ENCODE measurements around the gene CHP2. TPM values are rescaled to one million over a fixed set of nuclear protein-coding genes. Genes with fewer than 3 reads are reported as not detected.

The CHP2 gene
- total RNA-seq: not detected in 3 replicates

DNA sequence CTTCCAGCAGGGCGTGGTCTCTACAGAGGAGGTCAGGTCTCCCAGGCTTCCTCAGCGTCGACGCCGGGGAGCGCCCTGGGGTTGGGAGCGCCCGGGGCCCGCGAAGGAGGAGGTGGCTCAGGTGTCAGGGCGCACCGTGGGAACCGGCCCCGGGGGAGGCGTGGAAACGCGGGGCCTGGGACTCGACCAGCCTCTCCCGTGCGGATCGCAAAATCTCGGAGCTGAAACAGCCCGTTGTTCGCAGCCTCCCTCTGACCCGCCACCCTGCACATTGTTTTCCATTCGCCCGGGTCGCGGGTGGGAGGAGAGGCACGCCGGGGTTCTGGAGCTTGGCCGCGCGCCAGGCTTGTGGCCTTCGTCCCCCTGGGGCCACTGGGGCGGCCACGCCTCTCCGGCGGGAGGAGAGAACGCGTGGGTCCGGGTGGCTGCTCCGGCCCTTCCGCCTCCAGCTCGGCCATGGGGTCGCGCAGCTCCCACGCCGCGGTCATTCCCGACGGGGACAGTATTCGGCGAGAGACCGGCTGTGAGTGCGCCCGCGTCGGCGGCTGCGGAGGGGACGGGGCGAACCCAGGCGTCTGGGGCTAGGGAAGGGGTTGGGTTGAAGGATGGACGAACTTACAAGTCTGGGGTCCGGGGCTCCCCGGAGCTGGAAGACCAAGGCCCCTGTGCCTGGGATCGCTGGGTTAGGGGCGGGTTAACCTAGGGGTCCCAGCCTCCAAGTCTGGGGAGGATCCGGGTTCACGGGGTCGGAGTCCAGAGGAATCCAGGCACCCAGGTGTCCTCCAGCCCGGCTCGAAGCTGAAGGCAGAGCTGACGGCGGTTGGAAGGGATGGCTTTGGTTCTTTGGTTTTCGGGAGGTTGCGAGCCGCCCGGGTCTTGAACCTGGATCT lies at the start of gene CHP2:
Gene CHP2, plus strand, starts transcription at position 433 of the 890 bp plus-strand sequence. Its CDS starts 24 bp downstream, at position 457.
- TF ChIP-seq, protein P1, sequence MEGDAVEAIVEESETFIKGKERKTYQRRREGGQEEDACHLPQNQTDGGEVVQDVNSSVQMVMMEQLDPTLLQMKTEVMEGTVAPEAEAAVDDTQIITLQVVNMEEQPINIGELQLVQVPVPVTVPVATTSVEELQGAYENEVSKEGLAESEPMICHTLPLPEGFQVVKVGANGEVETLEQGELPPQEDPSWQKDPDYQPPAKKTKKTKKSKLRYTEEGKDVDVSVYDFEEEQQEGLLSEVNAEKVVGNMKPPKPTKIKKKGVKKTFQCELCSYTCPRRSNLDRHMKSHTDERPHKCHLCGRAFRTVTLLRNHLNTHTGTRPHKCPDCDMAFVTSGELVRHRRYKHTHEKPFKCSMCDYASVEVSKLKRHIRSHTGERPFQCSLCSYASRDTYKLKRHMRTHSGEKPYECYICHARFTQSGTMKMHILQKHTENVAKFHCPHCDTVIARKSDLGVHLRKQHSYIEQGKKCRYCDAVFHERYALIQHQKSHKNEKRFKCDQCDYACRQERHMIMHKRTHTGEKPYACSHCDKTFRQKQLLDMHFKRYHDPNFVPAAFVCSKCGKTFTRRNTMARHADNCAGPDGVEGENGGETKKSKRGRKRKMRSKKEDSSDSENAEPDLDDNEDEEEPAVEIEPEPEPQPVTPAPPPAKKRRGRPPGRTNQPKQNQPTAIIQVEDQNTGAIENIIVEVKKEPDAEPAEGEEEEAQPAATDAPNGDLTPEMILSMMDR (IDR thresholded peaks at IDR 0.05; ENCODE audit: unreplicated experiment): no peak
- Mint-ChIP-seq H3K27me3 (ENCODE audit: low read depth) (peaks cover 68% of the 10 kb centered on the region), H3K4me1 (no peaks in the 10 kb centered on the region), H3K27ac (no peak within 1 kb of the TSS), H3K36me3 (no peaks in the 10 kb centered on the region), H3K4me3 (no peak within 1 kb of the TSS), H3K9me3 (peaks cover 12% of the 10 kb centered on the region)
- peak in 1 of 2 experiments; percentile 40 for DNase-seq (ENCODE audit: low spot score in 2 of 2, unreplicated experiment in 2 of 2)

DNA sequence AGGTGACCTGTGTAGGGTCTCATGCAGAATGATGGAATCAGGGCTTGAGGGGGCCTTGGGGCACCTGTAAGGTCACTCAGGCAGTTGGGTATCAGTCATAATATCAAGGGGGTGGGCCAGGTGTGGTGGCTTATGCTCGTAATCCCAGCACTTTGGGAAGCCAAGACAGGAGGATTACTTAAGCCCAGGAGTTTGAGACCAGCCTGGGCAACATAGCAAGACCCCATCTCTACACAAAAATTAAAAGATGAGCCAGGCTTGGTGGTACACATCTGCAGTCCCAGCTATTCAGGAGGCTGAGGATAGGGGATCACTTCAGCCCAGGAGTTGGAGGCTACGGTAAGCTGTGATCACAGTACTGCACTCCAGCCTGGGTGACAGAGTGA lies 49.3 kb upstream of the CHP2 start:
- TF ChIP-seq, protein P1 (IDR thresholded peaks at IDR 0.05; ENCODE audit: unreplicated experiment): no peak
- Mint-ChIP-seq H3K9me3 (peaks cover 23% of the 10 kb centered on the region), H3K36me3 (no peaks in the 10 kb centered on the region), H3K4me3 (no peak overlapping the region), H3K27me3 (ENCODE audit: low read depth) (peaks cover 22% of the 10 kb centered on the region), H3K27ac (no peak overlapping the region), H3K4me1 (no peaks in the 10 kb centered on the region)
- DNase-seq (ENCODE audit: low spot score in 2 of 2, unreplicated experiment in 2 of 2): no peak

DNA sequence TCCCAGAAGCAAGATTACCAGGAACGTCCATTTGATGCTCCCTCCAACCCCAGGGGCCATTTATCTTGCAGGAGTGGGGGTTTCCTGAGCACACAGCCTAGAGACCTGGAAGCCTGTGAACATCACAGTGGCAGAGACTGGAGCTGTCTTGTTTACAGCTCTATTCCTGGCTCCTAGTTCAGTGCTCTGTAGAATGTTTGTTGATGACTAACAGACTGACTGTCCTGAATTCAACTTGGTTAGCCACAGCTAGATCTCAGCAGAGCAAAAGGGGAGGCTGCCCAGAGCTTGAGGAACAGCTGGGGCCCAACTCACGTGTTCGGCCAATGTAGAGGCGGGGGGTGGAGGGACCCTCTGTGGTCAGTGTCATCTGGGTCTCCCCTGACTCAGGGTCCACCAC lies 48.4 kb upstream of the CHP2 start:
- Mint-ChIP-seq H3K36me3 (no peaks in the 10 kb centered on the region), H3K27ac (no peak overlapping the region), H3K4me3 (no peak overlapping the region), H3K9me3 (peaks cover 23% of the 10 kb centered on the region), H3K4me1 (no peaks in the 10 kb centered on the region), H3K27me3 (ENCODE audit: low read depth) (peaks cover 31% of the 10 kb centered on the region)
- no peak for DNase-seq (ENCODE audit: low spot score in 2 of 2, unreplicated experiment in 2 of 2)
- TF ChIP-seq, protein P1 (IDR thresholded peaks at IDR 0.05; ENCODE audit: unreplicated experiment): no peak

DNA sequence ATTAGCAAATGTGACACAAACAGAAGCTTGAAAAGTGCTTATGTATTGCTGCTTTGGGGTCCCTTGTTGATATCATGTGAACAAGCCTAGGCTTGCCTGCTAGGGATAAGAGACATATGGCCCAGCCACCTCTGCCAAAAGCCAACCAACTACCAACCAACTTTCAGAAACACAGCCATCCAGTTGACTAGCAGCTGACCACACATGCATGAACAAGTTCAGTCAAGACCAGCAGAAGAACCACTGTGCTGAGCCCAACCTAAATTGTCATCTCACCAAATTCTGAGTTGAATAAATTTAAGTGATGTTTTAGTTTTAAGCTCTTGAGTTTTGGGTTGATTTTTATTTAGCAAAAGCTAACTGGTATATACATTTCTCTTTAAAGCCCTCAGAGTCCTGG lies 45.3 kb upstream of the CHP2 start:
- H3K27ac Mint-ChIP-seq: no peak overlapping the region
- peaks cover 56% of the 10 kb centered on the region for H3K27me3 Mint-ChIP-seq (ENCODE audit: low read depth)
- H3K9me3 Mint-ChIP-seq: peaks cover 15% of the 10 kb centered on the region
- DNase-seq (ENCODE audit: low spot score in 2 of 2, unreplicated experiment in 2 of 2): no peak
- H3K4me1 Mint-ChIP-seq: no peaks in the 10 kb centered on the region
- TF ChIP-seq, protein P1 (IDR thresholded peaks at IDR 0.05; ENCODE audit: unreplicated experiment): no peak
- no peaks in the 10 kb centered on the region for H3K36me3 Mint-ChIP-seq
- H3K4me3 Mint-ChIP-seq: no peak overlapping the region

DNA sequence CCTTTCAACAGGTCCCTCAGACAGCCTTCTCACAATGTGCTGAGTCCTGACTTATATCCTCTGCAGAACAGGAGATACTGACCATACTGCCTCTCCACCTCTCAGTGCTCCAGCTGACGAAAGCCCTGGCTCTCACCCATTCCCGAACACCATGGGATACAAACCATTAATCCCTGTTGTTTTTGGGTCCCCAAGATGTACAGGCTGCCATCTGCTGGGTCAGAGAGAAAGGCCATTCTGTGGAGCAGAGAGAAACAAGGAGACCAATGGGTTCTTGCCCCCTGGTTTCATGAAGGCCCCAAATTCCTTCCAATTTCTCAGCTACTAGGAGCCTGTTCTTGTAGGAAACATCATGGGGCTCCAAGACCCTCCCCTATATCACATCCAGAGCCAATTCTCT lies 44.8 kb upstream of the CHP2 start:
- H3K36me3 Mint-ChIP-seq: no peaks in the 10 kb centered on the region
- peaks cover 60% of the 10 kb centered on the region for H3K27me3 Mint-ChIP-seq (ENCODE audit: low read depth)
- TF ChIP-seq, protein P1 (IDR thresholded peaks at IDR 0.05; ENCODE audit: unreplicated experiment): no peak
- peaks cover 15% of the 10 kb centered on the region for H3K9me3 Mint-ChIP-seq
- no peaks in the 10 kb centered on the region for H3K4me1 Mint-ChIP-seq
- no peak overlapping the region for H3K27ac Mint-ChIP-seq
- H3K4me3 Mint-ChIP-seq: no peak overlapping the region
- DNase-seq (ENCODE audit: low spot score in 2 of 2, unreplicated experiment in 2 of 2): no peak

All from mesothelial cell of epicardium (in vitro differentiated cells).